Chondrocyte (in vitro differentiated cells): ENCODE data around the gene CDH6. TPM values are rescaled to one million over a fixed set of nuclear protein-coding genes. Genes with fewer than 3 reads are reported as not detected.
A peak's percentile ranks its signal among the peaks of the same experiment; 100 is the strongest.

ENCODE experiments used
- DNase-seq: peaks from one replicate; pipeline ENCODE4 v3.0.0; 2021; ENCODE audit warnings: mixed read lengths, low spot score
- H3K27ac Mint-ChIP-seq: one replicate; pipeline ENCODE4 v1.8.0; 2021; ENCODE audit warnings: mild to moderate bottlenecking, moderate library complexity, mixed read lengths; ENCODE audit not compliant: unreplicated experiment
- H3K27me3 Mint-ChIP-seq: 2 replicates; pipeline ENCODE4 v1.8.0; 2021; ENCODE audit warnings: low read depth, mixed read lengths
- H3K36me3 Mint-ChIP-seq: 2 replicates; pipeline ENCODE4 v1.8.0; 2021; ENCODE audit warnings: low read depth, mixed read lengths
- H3K4me1 Mint-ChIP-seq: 2 replicates; pipeline ENCODE4 v1.8.0; 2021; ENCODE audit warnings: low read depth, mild to moderate bottlenecking, mixed read lengths
- H3K4me3 Mint-ChIP-seq: one replicate; pipeline ENCODE4 v1.8.0; 2021; ENCODE audit warnings: mild to moderate bottlenecking, moderate library complexity, mixed read lengths; ENCODE audit not compliant: unreplicated experiment
- H3K9me3 Mint-ChIP-seq: 2 replicates; pipeline ENCODE4 v1.8.0; 2021; ENCODE audit warnings: low read depth, mixed read lengths
- CTCF ChIP-seq: fragments of 200-600 bp; sonication (generic); IDR thresholded peaks from 2 replicates; pipeline ENCODE4 v1.5.0; 2021; ENCODE audit warnings: antibody characterized with exemption, mild to moderate bottlenecking, moderate library complexity
- total RNA-seq: library from RNA; stranded (reverse); gene quantifications from 3 replicates; pipeline ENCODE4 v1.2.1, GENCODE V29; 2021

Gene CDH6
- total RNA-seq, 1 donor from 2014 or later: 50.7 TPM

DNA sequence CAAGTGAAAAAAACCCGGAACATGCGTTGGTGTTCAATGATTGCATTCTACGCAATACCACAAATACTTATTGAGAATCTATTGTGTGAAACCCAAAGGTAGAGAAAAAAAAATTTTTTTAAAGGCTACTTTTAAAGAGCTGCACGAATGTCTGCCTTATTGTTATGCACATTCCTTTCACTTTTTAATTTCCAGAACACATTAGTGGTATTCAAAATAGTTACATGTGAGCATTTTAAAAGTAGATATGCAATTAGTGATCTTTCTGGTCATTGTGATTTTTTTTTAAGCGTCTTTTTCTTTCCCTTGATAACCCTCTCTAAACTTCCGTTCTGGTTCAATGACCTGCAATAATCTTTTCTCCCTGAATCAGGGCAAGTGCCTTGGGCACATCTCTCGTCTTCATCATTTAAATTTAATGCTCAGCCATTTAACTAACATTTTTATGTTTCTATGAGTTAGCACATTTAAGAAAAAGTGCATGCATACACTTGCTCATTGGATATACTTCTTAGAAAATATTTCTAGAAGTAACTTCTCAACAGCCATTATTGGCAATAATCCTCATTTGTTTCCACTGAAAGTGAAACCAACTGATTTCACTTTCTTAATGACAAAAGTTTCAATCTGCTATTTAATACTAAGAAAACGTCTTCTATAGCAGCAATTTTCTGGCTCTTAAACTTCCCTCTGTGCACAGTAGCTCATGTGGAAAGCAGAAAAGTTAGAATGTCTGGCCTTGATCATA lies 80.3 kb downstream of the CDH6 start:
- Mint-ChIP-seq H3K9me3 (no peaks in the 10 kb centered on the region), H3K27me3 (no peaks in the 10 kb centered on the region), H3K4me1 (peaks cover 26% of the 10 kb centered on the region), H3K27ac (peak overlapping the region; percentile 63), H3K36me3 (peaks cover 2% of the 10 kb centered on the region), H3K4me3 (peak overlapping the region; percentile 31)
- no peak for DNase-seq
- TF ChIP-seq CTCF: no peak

DNA sequence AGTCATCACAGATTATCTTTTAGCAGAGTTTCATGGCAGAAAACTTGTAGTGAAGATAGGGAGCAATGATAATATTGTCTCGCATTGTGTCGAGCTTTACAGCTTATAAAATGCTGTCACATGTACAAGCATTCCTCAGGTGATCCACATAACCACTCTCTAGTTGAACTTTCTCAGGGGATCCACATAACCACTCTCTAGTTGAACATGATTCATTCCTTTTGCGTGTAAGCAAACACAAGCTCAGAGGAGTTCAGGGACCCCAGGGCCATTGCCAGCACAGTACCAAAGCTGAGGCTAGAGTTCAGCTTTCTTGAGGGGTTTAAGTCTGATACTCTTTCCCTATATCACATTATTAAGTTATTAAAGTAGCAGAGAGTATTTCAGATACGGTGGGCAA lies 86.7 kb downstream of the CDH6 start:
- no peaks in the 10 kb centered on the region for H3K27me3 Mint-ChIP-seq
- no peak overlapping the region for H3K4me3 Mint-ChIP-seq
- H3K4me1 Mint-ChIP-seq: peaks cover 24% of the 10 kb centered on the region
- H3K36me3 Mint-ChIP-seq: peaks cover 2% of the 10 kb centered on the region
- peak overlapping the region; percentile 84 for H3K27ac Mint-ChIP-seq
- H3K9me3 Mint-ChIP-seq: no peaks in the 10 kb centered on the region
- no peak for TF ChIP-seq CTCF
- no peak for DNase-seq

DNA sequence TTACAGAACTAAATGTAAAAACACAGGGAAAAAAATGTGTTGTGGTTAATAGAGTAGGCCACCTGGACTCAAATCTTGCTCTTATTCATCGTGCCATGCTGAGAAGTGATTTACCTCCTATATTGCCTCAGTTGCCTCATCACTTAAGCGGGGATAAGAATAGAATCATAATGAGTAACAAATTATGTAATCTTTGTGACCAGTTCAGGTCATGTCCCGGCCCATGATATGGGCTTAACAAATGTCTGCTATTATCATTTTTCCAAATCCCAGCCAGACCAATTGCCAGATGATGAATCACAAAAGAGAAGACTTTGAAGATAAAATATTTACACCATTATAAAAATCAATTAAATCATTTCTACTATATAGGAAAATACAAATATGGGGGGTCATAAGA lies 89.8 kb downstream of the CDH6 start:
- H3K36me3 Mint-ChIP-seq: no peaks in the 10 kb centered on the region
- TF ChIP-seq CTCF: no peak
- no peaks in the 10 kb centered on the region for H3K9me3 Mint-ChIP-seq
- H3K27ac Mint-ChIP-seq: no peak overlapping the region
- DNase-seq: no peak
- no peak overlapping the region for H3K4me3 Mint-ChIP-seq
- no peaks in the 10 kb centered on the region for H3K27me3 Mint-ChIP-seq
- H3K4me1 Mint-ChIP-seq: peaks cover 26% of the 10 kb centered on the region

GRCh38 chr5:31285025-31285424 lies 91.5 kb downstream of the CDH6 start:
- Mint-ChIP-seq H3K27ac (peak overlapping the region; percentile 53), H3K4me1 (peaks cover 28% of the 10 kb centered on the region), H3K4me3 (no peak overlapping the region), H3K9me3 (no peaks in the 10 kb centered on the region), H3K36me3 (no peaks in the 10 kb centered on the region), H3K27me3 (no peaks in the 10 kb centered on the region)
- no peak for DNase-seq
- no peak for TF ChIP-seq CTCF

DNA sequence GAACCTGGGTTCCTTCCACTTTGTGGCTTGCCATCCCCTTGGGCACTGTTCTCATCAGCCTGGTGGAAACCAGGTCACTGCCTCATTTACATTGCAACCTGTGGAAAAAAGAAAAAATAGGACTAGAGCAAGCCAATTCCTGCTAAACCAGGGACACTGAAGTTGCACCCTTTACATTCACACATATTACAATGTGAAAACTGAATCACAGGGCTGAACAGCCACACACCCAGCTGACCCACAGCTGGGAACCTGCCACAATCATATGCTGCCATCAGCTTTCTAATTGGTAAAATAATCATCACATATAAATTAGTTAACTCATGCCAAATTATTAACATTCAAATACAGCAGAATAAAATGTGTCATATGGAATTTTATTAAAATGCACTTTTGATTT lies 94.5 kb downstream of the CDH6 start:
- Mint-ChIP-seq H3K36me3 (no peaks in the 10 kb centered on the region), H3K27ac (no peak overlapping the region), H3K9me3 (no peaks in the 10 kb centered on the region), H3K4me3 (no peak overlapping the region), H3K4me1 (peaks cover 38% of the 10 kb centered on the region), H3K27me3 (no peaks in the 10 kb centered on the region)
- no peak for TF ChIP-seq CTCF
- DNase-seq: no peak
